Nephron progenitor cell (in vitro differentiated cells): ENCODE measurements around the gene PRDM16.

ENCODE experiments used
- DNase-seq: peaks from one replicate; pipeline ENCODE4 v3.0.0; 2021
- H3K27ac Mint-ChIP-seq: 2 replicates; pipeline ENCODE4 v1.8.0; 2021; ENCODE audit warnings: mild to moderate bottlenecking, moderate library complexity, mixed read lengths
- H3K27me3 Mint-ChIP-seq: 2 replicates; pipeline ENCODE4 v1.8.0; 2021; ENCODE audit warnings: mild to moderate bottlenecking, low read depth, mixed read lengths; ENCODE audit not compliant: poor library complexity
- H3K36me3 Mint-ChIP-seq: 2 replicates; pipeline ENCODE4 v1.8.0; 2021; ENCODE audit warnings: low read depth, mixed read lengths
- H3K4me1 Mint-ChIP-seq: 2 replicates; pipeline ENCODE4 v1.8.0; 2021; ENCODE audit warnings: mixed read lengths
- H3K4me3 Mint-ChIP-seq: 2 replicates; pipeline ENCODE4 v1.8.0; 2021; ENCODE audit warnings: mild to moderate bottlenecking, moderate library complexity, mixed read lengths
- H3K9me3 Mint-ChIP-seq: 2 replicates; pipeline ENCODE4 v1.8.0; 2021; ENCODE audit warnings: mild to moderate bottlenecking, moderate library complexity, mixed read lengths
- CTCF ChIP-seq: fragments of 200-600 bp; sonication (generic); IDR thresholded peaks from 2 replicates; pipeline ENCODE4 v1.5.0; 2021; ENCODE audit warnings: antibody characterized with exemption

PRDM16 gene

GRCh38 chr1:3125078-3125477 lies 56.1 kb downstream of the PRDM16 start:
- Mint-ChIP-seq H3K27me3 (peaks cover 11% of the 10 kb centered on the region), H3K27ac (no peak overlapping the region), H3K4me3 (no peak overlapping the region), H3K4me1 (peaks cover 69% of the 10 kb centered on the region), H3K36me3 (no peaks in the 10 kb centered on the region), H3K9me3 (no peaks in the 10 kb centered on the region)
- no peak for DNase-seq
- no peak for TF ChIP-seq CTCF

- H3K4me1 Mint-ChIP-seq, result peaks cover 69% of the 10 kb centered on the region
Observed at GRCh38 chr1:3125546-3126368, 56.8 kb downstream of the PRDM16 start.

GRCh38 chr1:3126756-3127678 lies 58.0 kb downstream of the PRDM16 start:
- Mint-ChIP-seq H3K4me1 (peaks cover 68% of the 10 kb centered on the region), H3K9me3 (no peaks in the 10 kb centered on the region), H3K4me3 (no peak overlapping the region), H3K36me3 (no peaks in the 10 kb centered on the region), H3K27me3 (peaks cover 10% of the 10 kb centered on the region), H3K27ac (peak overlapping the region; percentile 82)
- no peak for DNase-seq
- no peak for TF ChIP-seq CTCF

More at GRCh38 chr1:3125546-3126368, 56.8 kb downstream of the PRDM16 start:
- H3K4me3 Mint-ChIP-seq, result no peak overlapping the region
- peaks cover 12% of the 10 kb centered on the region for H3K27me3 Mint-ChIP-seq
- no peak overlapping the region for H3K27ac Mint-ChIP-seq
- DNase-seq, result no peak
- no peak for TF ChIP-seq CTCF
- H3K9me3 Mint-ChIP-seq, result no peaks in the 10 kb centered on the region
- H3K36me3 Mint-ChIP-seq, result no peaks in the 10 kb centered on the region

- Mint-ChIP-seq H3K27ac (peak overlapping the region; percentile 45), H3K36me3 (no peaks in the 10 kb centered on the region), H3K4me3 (no peak overlapping the region), H3K4me1 (peaks cover 68% of the 10 kb centered on the region), H3K9me3 (no peaks in the 10 kb centered on the region), H3K27me3 (peaks cover 9% of the 10 kb centered on the region)
- no peak for TF ChIP-seq CTCF
- no peak for DNase-seq
Observed at GRCh38 chr1:3127738-3128137, 58.7 kb downstream of the PRDM16 start.

- no peak for DNase-seq
- no peaks in the 10 kb centered on the region for H3K9me3 Mint-ChIP-seq
- TF ChIP-seq CTCF, result no peak
- no peaks in the 10 kb centered on the region for H3K36me3 Mint-ChIP-seq
- H3K4me3 Mint-ChIP-seq, result no peak overlapping the region
- H3K4me1 Mint-ChIP-seq, result peaks cover 71% of the 10 kb centered on the region
- peak overlapping the region; percentile 89 for H3K27ac Mint-ChIP-seq
- peaks cover 10% of the 10 kb centered on the region for H3K27me3 Mint-ChIP-seq
Observed at GRCh38 chr1:3128431-3129132, 59.6 kb downstream of the PRDM16 start.
